DMS153 (cell line): ENCODE results near the gene CPAMD8.
"Not testable (repeated sequence)": the region's sequence is repeated elsewhere in the genome, so short reads cannot be mapped to it uniquely, and the experiment has no call there.

ENCODE experiments used
- DNase-seq: peaks from one replicate; lab custom pipeline; 2025; lab: John Stamatoyannopoulos, UW

Gene CPAMD8

GRCh38 chr19:16945762-16946465, 80.7 kb downstream of the CPAMD8 start:
- no peak for DNase-seq

- no peak for DNase-seq
Observed at GRCh38 chr19:16945364-16945714, 81.3 kb downstream of the CPAMD8 start.

GRCh38 chr19:16944626-16945363, 81.8 kb downstream of the CPAMD8 start:
- no peak for DNase-seq

GRCh38 chr19:16943942-16944625, 82.5 kb downstream of the CPAMD8 start:
- DNase-seq: no peak

- DNase-seq: not testable (repeated sequence)
Observed at GRCh38 chr19:16943090-16943489, 83.5 kb downstream of the CPAMD8 start.

GRCh38 chr19:16942583-16942982, 84.0 kb downstream of the CPAMD8 start:
- DNase-seq: no peak

- no peak for DNase-seq
Observed at GRCh38 chr19:16940626-16941025, 86.0 kb downstream of the CPAMD8 start.

GRCh38 chr19:16940063-16940462, 86.5 kb downstream of the CPAMD8 start:
- not testable (repeated sequence) for DNase-seq

- DNase-seq: no peak
Observed at GRCh38 chr19:16938211-16938610, 88.4 kb downstream of the CPAMD8 start.

- not testable (repeated sequence) for DNase-seq
Observed at GRCh38 chr19:16937796-16938195, 88.8 kb downstream of the CPAMD8 start.

GRCh38 chr19:16936901-16937300, 89.7 kb downstream of the CPAMD8 start:
- DNase-seq: no peak

GRCh38 chr19:16934489-16934888, 92.1 kb downstream of the CPAMD8 start:
- DNase-seq: no peak

GRCh38 chr19:16931306-16931705, 95.3 kb downstream of the CPAMD8 start:
- no peak for DNase-seq

- DNase-seq: no peak
Observed at GRCh38 chr19:16930753-16931152, 95.9 kb downstream of the CPAMD8 start.

- DNase-seq: no peak
Observed at GRCh38 chr19:16928916-16929315, 97.7 kb downstream of the CPAMD8 start.

GRCh38 chr19:16928351-16928750, 98.3 kb downstream of the CPAMD8 start:
- DNase-seq: no peak

- no peak for DNase-seq
Observed at GRCh38 chr19:16927883-16928282, 98.7 kb downstream of the CPAMD8 start.

GRCh38 chr19:16922949-16923348, 103.7 kb downstream of the CPAMD8 start:
- DNase-seq: no peak

GRCh38 chr19:16922592-16922934, 104.0 kb downstream of the CPAMD8 start:
- DNase-seq: no peak

- DNase-seq: no peak
Observed at GRCh38 chr19:16921766-16922591, 104.6 kb downstream of the CPAMD8 start.

GRCh38 chr19:16920816-16921529, 105.6 kb downstream of the CPAMD8 start:
- no peak for DNase-seq

GRCh38 chr19:16919496-16919895, 107.1 kb downstream of the CPAMD8 start:
- no peak for DNase-seq
